IMR-90 (cell line): Measurements from ENCODE around the gene RHOG. TPM values are rescaled to one million over a fixed set of nuclear protein-coding genes. Genes with fewer than 3 reads are reported as not detected.

Source experiments
- ATAC-seq: fragments of 200-7000 bp; cut with Tn5 transposase; 2 replicates; pipeline ENCODE4 v1.9.1; 2020; ENCODE audit warnings: low read depth, mild to moderate bottlenecking, moderate library complexity
- BruUV-seq: library from RNA; stranded (reverse); fragments of 400-500 nt; replicated peaks from 2 replicates; lab custom pipeline; 2021; lab: Mats Ljungman, UMichigan
- CTCF ChIA-PET: fragments of 300-600 bp; formaldehyde crosslinking; extraction: SDS; loops from one replicate; lab custom pipeline; 2021; ENCODE audit warnings: antibody characterized with exemption; lab: Yijun Ruan, JAX
- POLR2A ChIA-PET: fragments of 300-600 bp; sonication (Branson Sonifier 250); formaldehyde crosslinking; loops from one replicate; lab custom pipeline; 2022; ENCODE audit warnings: antibody characterized with exemption; ENCODE audit not compliant: unreplicated experiment; lab: Charles Lee
- DNase-seq: peaks from one replicate; pipeline ENCODE4 v3.0.0; 2013
- H2AFZ ChIP-seq: replicated peaks from 2 replicates; pipeline ENCODE3; 2013; ENCODE audit warnings: low read length, mild to moderate bottlenecking; ENCODE audit not compliant: poor library complexity
- H2AK5ac ChIP-seq: 2 replicates; pipeline ENCODE4 v1.6.1; 2013; ENCODE audit warnings: low read depth, low read length, inconsistent platforms
- H2AK9ac ChIP-seq: replicated peaks from 2 replicates; pipeline ENCODE3; 2013; ENCODE audit warnings: mild to moderate bottlenecking, low read depth, low read length, moderate library complexity; ENCODE audit not compliant: poor library complexity
- H2BK120ac ChIP-seq: 2 replicates; pipeline ENCODE4 v1.6.1; 2013; ENCODE audit warnings: low read depth, low read length, inconsistent platforms
- H2BK15ac ChIP-seq: 3 replicates; pipeline ENCODE4 v1.6.1; 2013; ENCODE audit warnings: low read depth, low read length, inconsistent platforms
- H2BK20ac ChIP-seq: 2 replicates; pipeline ENCODE4 v1.6.1; 2013; ENCODE audit warnings: low read depth, mild to moderate bottlenecking, inconsistent platforms, low read length, moderate library complexity
- H2BK5ac ChIP-seq: 2 replicates; pipeline ENCODE4 v1.6.1; 2013; ENCODE audit warnings: mild to moderate bottlenecking, low read depth, low read length, inconsistent platforms; ENCODE audit not compliant: poor library complexity, severe bottlenecking
- H3K14ac ChIP-seq: replicated peaks from 2 replicates; pipeline ENCODE4 v1.6.1; 2013; ENCODE audit warnings: low read depth, low read length, inconsistent platforms
- H3K18ac ChIP-seq: 2 replicates; pipeline ENCODE4 v1.6.1; 2013; ENCODE audit warnings: low read depth, low read length, control low read depth
- H3K23ac ChIP-seq: 2 replicates; pipeline ENCODE4 v1.6.1; 2013; ENCODE audit warnings: low read depth, low read length, inconsistent platforms
- H3K27ac ChIP-seq: 2 replicates; pipeline ENCODE4 v1.5.1; 2013; ENCODE audit warnings: mild to moderate bottlenecking, control low read depth, low read length; ENCODE audit not compliant: insufficient read depth
- H3K27me3 ChIP-seq: 2 replicates; pipeline ENCODE4 v1.6.1; 2013; ENCODE audit warnings: low read length; ENCODE audit not compliant: control insufficient read depth, insufficient read depth
- H3K36me3 ChIP-seq: 2 replicates; pipeline ENCODE4 v1.6.1; 2013; ENCODE audit warnings: low read length, mixed read lengths; ENCODE audit not compliant: control insufficient read depth, insufficient read depth
- H3K4ac ChIP-seq: 2 replicates; pipeline ENCODE4 v1.6.1; 2013; ENCODE audit warnings: low read depth, low read length, inconsistent platforms
- H3K4me1 ChIP-seq: 2 replicates; pipeline ENCODE4 v1.6.1; 2013; ENCODE audit warnings: low read length, mixed read lengths; ENCODE audit not compliant: control insufficient read depth, insufficient read depth
- H3K4me2 ChIP-seq: 2 replicates; pipeline ENCODE4 v1.6.1; 2013; ENCODE audit warnings: low read depth, mild to moderate bottlenecking, control low read depth, low read length, moderate library complexity
- H3K4me3 ChIP-seq: 2 replicates; pipeline ENCODE4 v1.5.1; 2013; ENCODE audit warnings: low read depth, mild to moderate bottlenecking, control low read depth, low read length, moderate library complexity; ENCODE audit not compliant: insufficient read depth
- H3K56ac ChIP-seq: 2 replicates; pipeline ENCODE4 v1.6.1; 2013; ENCODE audit warnings: low read length, inconsistent platforms; ENCODE audit not compliant: insufficient read depth; ENCODE audit errors: extremely low read depth
- H3K79me1 ChIP-seq, 2 experiments: 2 replicates each; pipeline ENCODE4 v1.6.1; 2013; ENCODE audit warnings: low read length in 2 of 2, inconsistent platforms in 1 of 2, low read depth in 1 of 2
- H3K9ac ChIP-seq: 2 replicates; pipeline ENCODE4 v1.6.1; 2013; ENCODE audit warnings: low read depth, low read length, control low read depth
- H3K9me1 ChIP-seq: 2 replicates; pipeline ENCODE4 v1.6.1; 2013; ENCODE audit warnings: low read length, inconsistent platforms; ENCODE audit not compliant: insufficient read depth
- H3K9me3 ChIP-seq: 2 replicates; pipeline ENCODE4 v1.6.1; 2013; ENCODE audit warnings: low read length; ENCODE audit not compliant: control insufficient read depth, insufficient read depth
- H4K20me1 ChIP-seq: 2 replicates; pipeline ENCODE4 v1.6.1; 2013; ENCODE audit warnings: low read length, inconsistent platforms; ENCODE audit not compliant: insufficient read depth
- H4K5ac ChIP-seq: 2 replicates; pipeline ENCODE4 v1.6.1; 2013; ENCODE audit warnings: mild to moderate bottlenecking, low read depth, low read length, control low read depth
- H4K8ac ChIP-seq, 2 experiments: 2 replicates each; pipeline ENCODE4 v1.6.1; 2013; ENCODE audit warnings: low read depth in 2 of 2, low read length in 2 of 2, control low read depth in 1 of 2, inconsistent platforms in 1 of 2
- H4K91ac ChIP-seq: 2 replicates; pipeline ENCODE4 v1.6.1; 2013; ENCODE audit warnings: low read depth, low read length, inconsistent platforms; ENCODE audit not compliant: insufficient read depth
- BHLHE40 ChIP-seq: fragments of 150-350 bp; IDR thresholded peaks from 2 replicates; pipeline ENCODE4 v1.6.1; 2016; ENCODE audit warnings: mild to moderate bottlenecking, low read depth, low read length
- CEBPB ChIP-seq: IDR thresholded peaks from 2 replicates; pipeline ENCODE4 v1.6.1; 2012; ENCODE audit warnings: low read depth, low read length, improper control_type of control experiment
- NFE2L2 ChIP-seq: fragments of 150-350 bp; IDR thresholded peaks from 2 replicates; pipeline ENCODE4 v1.6.1; 2016; ENCODE audit warnings: low read depth, mild to moderate bottlenecking, low read length
- RAD21 ChIP-seq: IDR thresholded peaks from 2 replicates; pipeline ENCODE4 v1.6.1; 2012; ENCODE audit warnings: low read length, improper control_type of control experiment
- RCOR1 ChIP-seq: IDR thresholded peaks from 2 replicates; pipeline ENCODE4 v1.6.1; 2012; ENCODE audit warnings: mild to moderate bottlenecking, low read length, improper control_type of control experiment; ENCODE audit not compliant: insufficient replicate concordance
- RFX5 ChIP-seq: IDR thresholded peaks from 2 replicates; pipeline ENCODE4 v1.8.0; 2012; ENCODE audit warnings: low read depth, mild to moderate bottlenecking, low read length, moderate library complexity
- SMC3 ChIP-seq: fragments of 150-350 bp; IDR thresholded peaks from 2 replicates; pipeline ENCODE4 v1.6.1; 2016; ENCODE audit warnings: low read depth, mild to moderate bottlenecking, antibody characterized with exemption, low read length, moderate library complexity
- WGBS, 2 experiments: methylation state at CpG; one replicate each; pipeline versions ENCODE4 v1.1.5 to v1.1.7; 2013; ENCODE audit warnings: missing lambda C conversion rate in 2 of 2; ENCODE audit not compliant: insufficient read length in 1 of 2; ENCODE audit errors: extremely low coverage in 2 of 2; 5-methylcytosine and 5-hydroxymethylcytosine counted together
- dilution Hi-C: fragments of 300-500 bp; cut with HindIII; formaldehyde crosslinking; loops from one replicate; pipeline ENCODE4 v1.14.3; 2018; ENCODE audit warnings: low sequenced_read_pairs; ENCODE audit not compliant: unreplicated experiment
- in situ Hi-C: fragments of 300-500 bp; cut with MboI; formaldehyde crosslinking; loops from 3 replicates; pipeline ENCODE4 v1.14.3; 2019; ENCODE audit warnings: low sequenced_read_pairs, inconsistent platforms, mixed read lengths
- intact Hi-C: fragments of 100-400 bp; cut with micrococcal nuclease; formaldehyde crosslinking; loops from 2 replicates; pipeline ENCODE4 v1.10.0; 2022
- polyA plus RNA-seq, 3 experiments: library from polyadenylated mRNA; depleted of rRNA; stranded (reverse); fragments of >200 nt; gene quantifications; 2 replicates each; pipeline ENCODE4 v1.2.3, GENCODE V29; 2012; ENCODE audit warnings: low replicate concordance in 1 of 3
- total RNA-seq: library from RNA; depleted of rRNA; stranded (reverse); fragments of >200 nt; gene quantifications from 2 replicates; pipeline ENCODE4 v1.2.3, GENCODE V29; 2012
- TF ChIP-seq, protein P1 (sequence below): conservative IDR thresholded peaks from 2 replicates; pipeline ENCODE4 v1.5.1; 2012; ENCODE audit warnings: mild to moderate bottlenecking, low read depth, low read length, improper control_type of control experiment

The RHOG gene
- total and polyA plus RNA-seq, 2 of the 4 experiments (the other 2 are of a cell fraction), result 16.3 to 114 TPM

DNA sequence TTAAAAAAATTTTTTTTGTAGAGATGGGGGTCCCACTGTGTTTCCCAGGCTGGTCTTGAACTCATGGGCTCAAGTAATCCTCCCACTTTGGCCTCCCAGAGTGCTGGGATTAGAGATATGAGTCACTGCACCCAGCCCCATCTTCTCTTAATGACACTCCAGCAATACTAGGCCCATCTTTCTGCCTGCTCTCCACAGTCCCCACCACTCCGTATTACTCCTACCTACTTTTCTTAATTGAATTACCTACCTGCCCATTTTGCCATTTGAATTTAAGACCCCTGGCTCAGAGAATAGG, 12.7 kb upstream of the RHOG start (continued):
- no peak for TF ChIP-seq NFE2L2
- TF ChIP-seq RAD21, result no peak
- TF ChIP-seq BHLHE40, result no peak
- TF ChIP-seq RFX5, result no peak

DNA sequence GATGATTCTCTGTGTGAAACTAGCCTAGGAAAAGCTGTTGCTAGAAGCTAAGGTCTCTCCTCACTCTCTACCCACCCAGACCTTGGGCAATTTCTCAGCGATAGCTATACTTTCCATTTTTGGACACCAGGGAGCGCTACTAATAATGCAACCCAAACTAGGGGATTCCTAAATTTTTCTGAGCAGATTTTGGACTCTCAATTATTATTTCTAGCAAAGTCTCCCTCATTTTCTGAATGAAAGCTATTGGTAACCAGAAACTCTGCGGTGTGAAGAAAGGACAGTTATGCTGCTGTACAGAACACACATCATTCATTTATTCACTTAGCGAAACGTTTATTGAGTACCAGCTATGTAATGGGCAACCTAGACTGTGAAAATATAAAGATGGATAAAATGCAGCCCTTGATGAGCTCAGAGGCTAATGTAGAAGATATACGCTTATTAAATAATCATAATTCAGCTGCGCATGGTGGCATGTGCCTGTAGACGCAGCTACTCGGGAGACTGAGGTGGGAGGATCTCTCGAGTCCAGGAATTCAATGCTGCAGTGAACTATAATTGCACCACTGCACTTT, 8.6 kb upstream of the RHOG start:
- H3K4me3 ChIP-seq, result no peak overlapping the region
- peaks cover 7% of the 10 kb centered on the region for H3K9me1 ChIP-seq
- no peak overlapping the region for H2AK5ac ChIP-seq
- H3K56ac ChIP-seq, result no peak overlapping the region
- H3K27me3 ChIP-seq, result no peaks in the 10 kb centered on the region; the same call in 1 of the 2 replicates
- H3K36me3 ChIP-seq, result no peaks in the 10 kb centered on the region
- no peak overlapping the region for H3K4ac ChIP-seq
- no peak overlapping the region for H2BK20ac ChIP-seq
- H3K9ac ChIP-seq, result no peak overlapping the region
- no TSS peak for BruUV-seq
- no peaks in the 10 kb centered on the region for H4K20me1 ChIP-seq
- 0% methylated on average over 1 of the region's 10 CpGs; no CpG with 5 or more reads in 1 of the 2 experiments for WGBS, 2 experiments
- H3K18ac ChIP-seq, result no peak overlapping the region
- no peak overlapping the region for H2AK9ac ChIP-seq
- H2BK5ac ChIP-seq, result no peak overlapping the region
- peaks cover 2% of the 10 kb centered on the region; the same call in 1 of the 2 replicates for H3K4me1 ChIP-seq
- H3K79me1 ChIP-seq, result peaks cover 0 to 4% of the 10 kb centered on the region in 2 experiments; a peak in 1 of 4 replicates
- intact Hi-C loops (loop anchor here (1.0 kb wide), 1 partner anchor 223 kb away; no protein-coding TSS in a partner anchor), in situ Hi-C loops (loop anchor here (5.0 kb wide), 1 partner anchor 223 kb away; no protein-coding TSS in a partner anchor), dilution Hi-C loops (no loop called here)
- no peak overlapping the region for H3K14ac ChIP-seq
- DNase-seq (peak; percentile 41), ATAC-seq (peak; percentile 90)
- ChIA-PET CTCF (interaction anchor here (0.6 to 9.2 kb wide), 15 partner anchors 9 to 247 kb away, joined by 3 to 186 read pairs (median 4); no protein-coding TSS in a partner anchor), POLR2A (no interaction called here)
- no peak overlapping the region for H2BK15ac ChIP-seq
- no peak overlapping the region for H3K27ac ChIP-seq
- H3K23ac ChIP-seq, result no peak overlapping the region
- H2BK120ac ChIP-seq, result no peak overlapping the region
- H4K91ac ChIP-seq, result no peak overlapping the region
- TF ChIP-seq SMC3, result peak; percentile 89
- TF ChIP-seq NFE2L2, result no peak
- TF ChIP-seq RCOR1, result no peak
- TF ChIP-seq RAD21, result peak; percentile 71
- peak; percentile 59; the same call in 1 of the 2 replicates for TF ChIP-seq CEBPB
- TF ChIP-seq, protein P1, sequence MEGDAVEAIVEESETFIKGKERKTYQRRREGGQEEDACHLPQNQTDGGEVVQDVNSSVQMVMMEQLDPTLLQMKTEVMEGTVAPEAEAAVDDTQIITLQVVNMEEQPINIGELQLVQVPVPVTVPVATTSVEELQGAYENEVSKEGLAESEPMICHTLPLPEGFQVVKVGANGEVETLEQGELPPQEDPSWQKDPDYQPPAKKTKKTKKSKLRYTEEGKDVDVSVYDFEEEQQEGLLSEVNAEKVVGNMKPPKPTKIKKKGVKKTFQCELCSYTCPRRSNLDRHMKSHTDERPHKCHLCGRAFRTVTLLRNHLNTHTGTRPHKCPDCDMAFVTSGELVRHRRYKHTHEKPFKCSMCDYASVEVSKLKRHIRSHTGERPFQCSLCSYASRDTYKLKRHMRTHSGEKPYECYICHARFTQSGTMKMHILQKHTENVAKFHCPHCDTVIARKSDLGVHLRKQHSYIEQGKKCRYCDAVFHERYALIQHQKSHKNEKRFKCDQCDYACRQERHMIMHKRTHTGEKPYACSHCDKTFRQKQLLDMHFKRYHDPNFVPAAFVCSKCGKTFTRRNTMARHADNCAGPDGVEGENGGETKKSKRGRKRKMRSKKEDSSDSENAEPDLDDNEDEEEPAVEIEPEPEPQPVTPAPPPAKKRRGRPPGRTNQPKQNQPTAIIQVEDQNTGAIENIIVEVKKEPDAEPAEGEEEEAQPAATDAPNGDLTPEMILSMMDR, result peak; percentile 75
- no peak overlapping the region for H3K4me2 ChIP-seq
- no peaks in the 10 kb centered on the region for H3K9me3 ChIP-seq
- no peak overlapping the region for H2AFZ ChIP-seq
- no peak overlapping the region for H4K8ac ChIP-seq
- H4K5ac ChIP-seq, result no peak overlapping the region
